ENCODE data around the gene GRK5. TPM values are rescaled to one million over a fixed set of nuclear protein-coding genes. Genes with fewer than 3 reads are reported as not detected.

Gene GRK5
- total RNA-seq, 3 donors from 2014 or later (not counting 1 experiment from before 2014, with no cell fraction given), result 37.6 to 54.3 (median 47.9) TPM

DNA sequence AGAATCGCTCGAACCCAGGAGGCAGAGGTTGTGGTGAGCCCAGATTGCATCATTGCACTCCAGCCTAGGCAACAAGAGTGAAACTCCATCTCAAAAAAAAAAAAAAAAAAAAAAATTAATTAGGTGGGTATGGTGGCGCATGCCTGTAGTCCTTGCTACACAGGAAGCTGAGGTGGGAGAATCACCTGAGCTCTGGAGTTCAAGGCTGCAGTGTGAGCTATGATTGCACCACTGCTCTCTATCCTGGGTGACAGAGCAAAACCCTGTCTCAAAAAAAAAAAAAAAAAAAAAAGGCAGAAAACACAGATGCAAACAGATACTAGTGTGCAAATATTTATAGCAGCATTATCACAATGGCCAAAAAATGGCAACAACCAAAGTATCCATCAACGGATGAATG lies 200.7 kb downstream of the GRK5 start:
- H3K27me3 ChIP-seq (ENCODE audit: control insufficient read depth, insufficient read depth, low read length), result no peaks in the 10 kb centered on the region
- 94% methylated on average over 4 of the region's 4 CpGs for WGBS (ENCODE audit: insufficient coverage)
- Mint-ChIP-seq H3K27ac (no peak overlapping the region), H3K9me3 (no peaks in the 10 kb centered on the region), H3K36me3 (no peaks in the 10 kb centered on the region), H3K4me3 (no peak overlapping the region), H3K4me1 (peaks cover 0 to 16% of the 10 kb centered on the region in 2 donors), H3K27me3 (ENCODE audit: low read depth in 2 of 2) (no peaks in the 10 kb centered on the region)
- no peak for DNase-seq
- no peaks in the 10 kb centered on the region for H3K9me3 ChIP-seq (ENCODE audit: control insufficient read depth, insufficient read depth, low read length)
- no peak for ATAC-seq
- intact Hi-C loops (cut with micrococcal nuclease), result no loop called here
- H3K4me3 ChIP-seq (ENCODE audit: low read length), result no peak overlapping the region
- H3K4me1 ChIP-seq (ENCODE audit: control insufficient read depth, insufficient read depth, low read length), result peaks cover 9% of the 10 kb centered on the region
- TF ChIP-seq, protein P1, sequence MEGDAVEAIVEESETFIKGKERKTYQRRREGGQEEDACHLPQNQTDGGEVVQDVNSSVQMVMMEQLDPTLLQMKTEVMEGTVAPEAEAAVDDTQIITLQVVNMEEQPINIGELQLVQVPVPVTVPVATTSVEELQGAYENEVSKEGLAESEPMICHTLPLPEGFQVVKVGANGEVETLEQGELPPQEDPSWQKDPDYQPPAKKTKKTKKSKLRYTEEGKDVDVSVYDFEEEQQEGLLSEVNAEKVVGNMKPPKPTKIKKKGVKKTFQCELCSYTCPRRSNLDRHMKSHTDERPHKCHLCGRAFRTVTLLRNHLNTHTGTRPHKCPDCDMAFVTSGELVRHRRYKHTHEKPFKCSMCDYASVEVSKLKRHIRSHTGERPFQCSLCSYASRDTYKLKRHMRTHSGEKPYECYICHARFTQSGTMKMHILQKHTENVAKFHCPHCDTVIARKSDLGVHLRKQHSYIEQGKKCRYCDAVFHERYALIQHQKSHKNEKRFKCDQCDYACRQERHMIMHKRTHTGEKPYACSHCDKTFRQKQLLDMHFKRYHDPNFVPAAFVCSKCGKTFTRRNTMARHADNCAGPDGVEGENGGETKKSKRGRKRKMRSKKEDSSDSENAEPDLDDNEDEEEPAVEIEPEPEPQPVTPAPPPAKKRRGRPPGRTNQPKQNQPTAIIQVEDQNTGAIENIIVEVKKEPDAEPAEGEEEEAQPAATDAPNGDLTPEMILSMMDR (IDR thresholded peaks at IDR 0.05), result no peak
- H3K27ac ChIP-seq (ENCODE audit: low read length), result no peak overlapping the region
- no peaks in the 10 kb centered on the region for H3K36me3 ChIP-seq (ENCODE audit: control insufficient read depth, insufficient read depth, low read length)

DNA sequence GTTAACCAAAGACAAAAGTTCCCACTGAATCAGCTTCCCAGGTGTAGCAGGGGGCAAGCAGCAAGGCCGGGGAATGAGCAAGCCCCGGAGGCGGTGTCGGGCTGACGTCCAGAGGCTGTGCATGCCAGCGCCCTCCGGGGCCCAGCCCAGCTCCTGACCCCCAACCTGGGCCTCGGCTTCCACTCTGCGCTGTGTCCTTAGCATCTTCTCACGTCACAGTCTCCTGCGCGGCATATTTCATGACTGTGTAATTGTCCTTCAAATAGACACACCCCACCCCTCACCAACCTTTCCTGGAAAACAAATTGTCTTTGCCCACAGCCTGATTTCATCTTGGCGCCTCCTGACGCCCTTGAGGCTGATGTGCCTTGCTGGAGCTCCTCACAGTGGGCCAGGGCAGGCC lies 201.6 kb downstream of the GRK5 start:
- Histone ChIP-seq H3K27me3 (ENCODE audit: control insufficient read depth, insufficient read depth, low read length) (no peaks in the 10 kb centered on the region), H3K4me3 (ENCODE audit: low read length) (no peak overlapping the region), H3K4me1 (ENCODE audit: control insufficient read depth, insufficient read depth, low read length) (peaks cover 9% of the 10 kb centered on the region), H3K36me3 (ENCODE audit: control insufficient read depth, insufficient read depth, low read length) (no peaks in the 10 kb centered on the region), H3K9me3 (ENCODE audit: control insufficient read depth, insufficient read depth, low read length) (no peaks in the 10 kb centered on the region), H3K27ac (ENCODE audit: low read length) (no peak overlapping the region)
- Mint-ChIP-seq H3K36me3 (no peaks in the 10 kb centered on the region), H3K4me1 (peaks cover 0 to 16% of the 10 kb centered on the region in 2 donors), H3K9me3 (no peaks in the 10 kb centered on the region), H3K4me3 (no peak overlapping the region), H3K27me3 (ENCODE audit: low read depth in 2 of 2) (no peaks in the 10 kb centered on the region), H3K27ac (no peak overlapping the region)
- intact Hi-C loops (cut with micrococcal nuclease), result no loop called here
- ATAC-seq (no peak), DNase-seq (no peak)
- TF ChIP-seq, protein P1 (IDR thresholded peaks at IDR 0.05), result no peak
- 93% methylated on average over 14 of the region's 14 CpGs for WGBS (ENCODE audit: insufficient coverage)

DNA sequence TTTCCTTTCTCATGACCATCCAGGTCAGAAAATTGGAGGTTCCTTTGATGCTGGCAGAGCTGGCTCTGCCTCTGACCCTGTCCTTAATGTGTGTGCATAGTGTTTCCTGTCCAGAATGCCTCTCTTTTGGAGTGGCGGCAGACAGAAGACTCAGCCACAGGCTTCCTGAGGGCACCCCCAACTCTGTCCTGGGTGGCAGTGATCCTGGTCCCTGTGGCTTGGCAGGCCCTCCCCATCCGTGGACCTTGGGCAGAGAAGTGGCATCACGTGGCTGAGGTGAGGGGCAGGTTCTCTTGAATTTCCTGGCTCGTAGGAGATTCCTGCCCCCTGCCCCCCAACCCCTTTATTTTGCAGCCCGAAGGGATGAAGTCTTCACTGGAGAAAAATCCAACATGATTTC lies 202.0 kb downstream of the GRK5 start:
- H3K4me3 Mint-ChIP-seq, result no peak overlapping the region
- H3K9me3 Mint-ChIP-seq, result no peaks in the 10 kb centered on the region
- H3K27me3 Mint-ChIP-seq (ENCODE audit: low read depth in 2 of 2), result no peaks in the 10 kb centered on the region
- Histone ChIP-seq H3K4me1 (ENCODE audit: control insufficient read depth, insufficient read depth, low read length) (peaks cover 9% of the 10 kb centered on the region), H3K27ac (ENCODE audit: low read length) (no peak overlapping the region), H3K36me3 (ENCODE audit: control insufficient read depth, insufficient read depth, low read length) (no peaks in the 10 kb centered on the region), H3K9me3 (ENCODE audit: control insufficient read depth, insufficient read depth, low read length) (no peaks in the 10 kb centered on the region), H3K27me3 (ENCODE audit: control insufficient read depth, insufficient read depth, low read length) (no peaks in the 10 kb centered on the region), H3K4me3 (ENCODE audit: low read length) (no peak overlapping the region)
- TF ChIP-seq, protein P1 (IDR thresholded peaks at IDR 0.05), result no peak
- intact Hi-C loops (cut with micrococcal nuclease), result no loop called here
- 86% methylated on average over 5 of the region's 5 CpGs for whole genome bisulfite sequencing (ENCODE audit: insufficient coverage)
- H3K27ac Mint-ChIP-seq, result no peak overlapping the region
- peaks cover 0 to 16% of the 10 kb centered on the region in 2 donors for H3K4me1 Mint-ChIP-seq
- no peak for DNase-seq
- ATAC-seq, result no peak
- H3K36me3 Mint-ChIP-seq, result no peaks in the 10 kb centered on the region

DNA sequence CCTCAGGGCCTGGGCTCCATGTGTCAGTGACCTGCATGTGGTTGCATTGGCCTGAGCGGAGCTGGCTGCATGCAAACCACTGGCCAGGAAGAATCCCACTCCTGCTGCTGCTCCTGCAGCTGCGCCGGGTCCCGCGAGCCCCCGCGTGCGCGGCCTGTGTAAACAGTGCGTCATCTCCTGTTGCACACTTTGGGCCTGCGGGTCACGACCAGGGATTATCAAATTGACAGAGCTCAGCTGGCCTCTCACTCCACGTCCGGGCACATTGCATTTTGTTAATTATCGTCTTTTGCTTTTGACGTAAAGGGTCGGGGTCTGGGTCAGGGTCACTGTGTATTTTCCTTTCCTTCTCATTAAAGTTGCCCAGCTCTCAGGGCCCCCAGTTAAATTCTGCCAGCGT lies 202.5 kb downstream of the GRK5 start:
- Mint-ChIP-seq H3K36me3 (no peaks in the 10 kb centered on the region), H3K4me3 (no peak overlapping the region), H3K27me3 (ENCODE audit: low read depth in 2 of 2) (no peaks in the 10 kb centered on the region), H3K9me3 (no peaks in the 10 kb centered on the region), H3K4me1 (peaks cover 0 to 11% of the 10 kb centered on the region in 2 donors), H3K27ac (no peak overlapping the region)
- intact Hi-C loops (cut with micrococcal nuclease), result no loop called here
- Histone ChIP-seq H3K27ac (ENCODE audit: low read length) (no peak overlapping the region), H3K4me3 (ENCODE audit: low read length) (no peak overlapping the region), H3K27me3 (ENCODE audit: control insufficient read depth, insufficient read depth, low read length) (no peaks in the 10 kb centered on the region), H3K36me3 (ENCODE audit: control insufficient read depth, insufficient read depth, low read length) (no peaks in the 10 kb centered on the region), H3K9me3 (ENCODE audit: control insufficient read depth, insufficient read depth, low read length) (no peaks in the 10 kb centered on the region), H3K4me1 (ENCODE audit: control insufficient read depth, insufficient read depth, low read length) (peaks cover 7% of the 10 kb centered on the region)
- WGBS (ENCODE audit: insufficient coverage), result 96% methylated on average over 18 of the region's 18 CpGs
- no peak for ATAC-seq
- no peak for DNase-seq
- TF ChIP-seq, protein P1 (IDR thresholded peaks at IDR 0.05), result no peak

All from natural killer cell (primary cell).